T-helper 17 cell (primary cell): ENCODE results near the gene PLA2G2E. TPM values are rescaled to one million over a fixed set of nuclear protein-coding genes. Genes with fewer than 3 reads are reported as not detected.

Experiments
- ATAC-seq: fragments of 150-1000 bp; cut with Tn5 transposase; 2 replicates; pipeline ENCODE4 v1.10.0; 2021; ENCODE audit warnings: mild to moderate bottlenecking, moderate library complexity
- DNase-seq, 3 donors: peaks; one replicate each; pipeline versions ENCODE4 v3.0.0 to v3.0.0-alpha.2; 2020 to 2021
- H3K9me3 ChIP-seq: one replicate; pipeline ENCODE4 v1.7.0; 2013; ENCODE audit warnings: low read length, mild to moderate bottlenecking; ENCODE audit not compliant: control insufficient read depth, poor library complexity, severe bottlenecking
- H3K27ac Mint-ChIP-seq: one replicate; pipeline ENCODE4 v1.8.0; 2022; ENCODE audit warnings: mild to moderate bottlenecking, moderate library complexity, mixed read lengths
- H3K27me3 Mint-ChIP-seq: one replicate; pipeline ENCODE4 v1.8.0; 2022; ENCODE audit warnings: mixed read lengths
- H3K36me3 Mint-ChIP-seq: one replicate; pipeline ENCODE4 v1.8.0; 2022; ENCODE audit warnings: low read depth, mixed read lengths
- H3K4me1 Mint-ChIP-seq: one replicate; pipeline ENCODE4 v1.8.0; 2022; ENCODE audit warnings: mild to moderate bottlenecking, mixed read lengths
- H3K4me3 Mint-ChIP-seq: one replicate; pipeline ENCODE4 v1.8.0; 2022; ENCODE audit warnings: mild to moderate bottlenecking, moderate library complexity, mixed read lengths
- total RNA-seq, 4 donors: library from RNA in 2 of 4; stranded (reverse) in 2 of 4; gene quantifications; one replicate each; pipeline ENCODE4 v1.2.3 and lab custom pipeline; 2022 to 2026

Gene PLA2G2E
- total RNA-seq, 2 donors from 2014 or later, result not detected

DNA sequence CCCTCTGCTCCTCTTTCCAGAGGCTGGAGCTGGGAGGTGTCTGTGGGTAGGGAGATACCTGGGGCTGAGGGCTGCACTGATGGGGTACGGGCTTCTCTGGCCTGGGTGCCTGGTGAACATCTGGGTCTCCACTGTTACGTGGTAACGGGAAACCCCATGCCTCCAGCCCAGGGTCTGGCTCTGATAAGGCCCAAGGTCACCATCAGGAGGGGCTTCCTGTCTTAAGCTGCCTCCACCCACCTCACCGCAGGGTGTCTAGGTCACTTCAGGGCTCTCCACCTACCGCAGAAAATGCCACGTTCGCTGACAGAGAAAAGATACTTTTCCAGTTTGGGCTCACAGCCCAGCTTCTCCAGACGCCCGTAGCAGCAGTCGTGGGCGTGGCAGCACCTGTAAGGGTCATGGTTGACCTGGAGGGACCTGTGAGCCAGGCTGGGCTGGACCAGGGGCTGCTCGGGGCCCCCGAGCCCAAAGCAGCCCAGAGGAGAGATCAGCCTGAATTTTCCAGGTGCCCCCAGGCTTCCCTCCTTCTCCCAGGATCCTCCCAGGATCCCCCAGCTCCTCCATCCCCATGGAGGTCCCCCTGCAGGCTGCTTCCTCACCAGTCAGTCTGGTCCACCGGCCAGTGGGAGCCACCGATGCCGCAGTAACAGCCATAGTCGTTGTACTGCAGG, 1.3 kb downstream of the PLA2G2E start:
- H3K36me3 Mint-ChIP-seq, result peaks cover 2% of the 10 kb centered on the region
- DNase-seq (no peak), ATAC-seq (no peak)
- peaks cover 11% of the 10 kb centered on the region for H3K27me3 Mint-ChIP-seq
- H3K27ac Mint-ChIP-seq, result no peak overlapping the region
- H3K4me1 Mint-ChIP-seq, result peaks cover 2% of the 10 kb centered on the region
- H3K9me3 ChIP-seq, result no peaks in the 10 kb centered on the region
- H3K4me3 Mint-ChIP-seq, result no peak overlapping the region

DNA sequence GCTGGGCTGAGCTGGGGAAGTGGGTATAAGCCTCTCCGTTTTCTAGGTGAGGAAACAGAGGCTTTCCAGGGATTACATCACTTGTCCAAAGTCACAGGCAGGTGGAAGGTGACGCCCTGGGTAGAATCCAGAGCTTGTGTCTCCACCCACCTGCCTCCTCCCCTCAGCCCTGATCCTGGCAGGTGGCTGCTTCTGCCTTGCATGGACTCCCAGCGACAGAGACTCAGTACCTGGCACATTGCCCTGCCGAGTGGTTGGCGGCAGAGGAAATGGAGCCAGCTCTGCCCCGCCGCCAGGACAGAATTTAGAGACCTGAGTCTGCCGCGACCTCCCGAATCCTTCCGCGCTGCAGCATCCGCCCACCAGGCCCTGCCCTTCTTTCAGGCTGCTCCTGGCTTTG, 2.1 kb downstream of the PLA2G2E start:
- H3K36me3 Mint-ChIP-seq, result peaks cover 1% of the 10 kb centered on the region
- H3K27me3 Mint-ChIP-seq, result peaks cover 8% of the 10 kb centered on the region
- H3K4me1 Mint-ChIP-seq, result peaks cover 2% of the 10 kb centered on the region
- DNase-seq (no peak), ATAC-seq (no peak)
- no peak overlapping the region for H3K4me3 Mint-ChIP-seq
- no peak overlapping the region for H3K27ac Mint-ChIP-seq
- H3K9me3 ChIP-seq, result no peaks in the 10 kb centered on the region

DNA sequence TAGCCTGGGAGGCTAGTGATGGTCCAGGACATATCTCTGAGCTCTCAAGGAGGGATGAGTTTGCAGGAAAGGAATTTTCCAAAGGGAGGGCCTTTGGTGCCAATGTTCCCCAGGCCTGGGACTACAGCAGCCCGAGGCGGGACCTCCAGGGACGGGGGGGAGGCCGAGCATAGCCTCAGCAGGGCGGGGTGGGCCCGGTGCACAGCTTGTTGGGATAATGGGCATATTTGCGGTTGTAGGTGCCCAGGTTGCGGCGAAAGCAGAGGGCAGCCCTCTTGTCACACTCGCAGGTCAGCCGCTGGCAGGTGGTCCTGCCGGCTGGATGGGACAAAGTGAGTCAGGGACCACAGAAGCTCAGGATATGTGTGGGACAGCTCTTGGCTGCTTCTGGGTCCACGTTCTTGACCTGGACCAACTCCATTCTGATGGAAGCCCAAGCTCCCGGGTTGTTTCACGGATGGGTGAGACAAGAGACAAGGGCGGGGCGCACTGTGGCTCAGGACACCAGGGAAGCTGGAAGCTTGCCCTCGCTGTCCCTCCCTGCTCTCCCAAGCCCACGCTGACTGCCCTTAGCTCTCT, 3.2 kb downstream of the PLA2G2E start:
- DNase-seq, result no peak
- H3K27me3 Mint-ChIP-seq, result peaks cover 8% of the 10 kb centered on the region
- no peak for ATAC-seq
- H3K4me3 Mint-ChIP-seq, result no peak overlapping the region
- no peaks in the 10 kb centered on the region for H3K9me3 ChIP-seq
- peaks cover 2% of the 10 kb centered on the region for H3K4me1 Mint-ChIP-seq
- no peaks in the 10 kb centered on the region for H3K36me3 Mint-ChIP-seq
- no peak overlapping the region for H3K27ac Mint-ChIP-seq

DNA sequence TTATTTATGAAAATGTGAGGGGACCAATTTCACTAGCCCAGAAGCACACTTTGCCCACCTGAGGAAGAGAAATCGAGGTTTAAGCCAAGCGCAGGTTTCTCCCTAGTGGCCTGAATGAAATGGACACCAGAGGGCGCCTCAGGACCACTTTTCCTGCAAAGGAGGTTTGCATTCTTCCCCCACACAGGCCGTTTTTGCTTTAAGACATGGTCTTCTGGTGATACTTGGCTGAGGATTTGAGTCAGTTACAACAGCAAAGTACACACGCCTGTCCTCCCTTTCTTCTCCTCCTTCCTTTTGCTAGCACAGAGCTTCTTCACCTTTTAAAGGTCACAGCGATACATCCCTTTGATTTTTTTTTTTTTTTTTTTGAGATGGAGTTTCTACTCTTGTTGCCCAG, 5.4 kb downstream of the PLA2G2E start:
- ATAC-seq (peak; percentile 75), DNase-seq (peak; percentile 49 to 79 (median 51))
- H3K4me3 Mint-ChIP-seq, result no peak overlapping the region
- no peak overlapping the region for H3K27ac Mint-ChIP-seq
- H3K4me1 Mint-ChIP-seq, result peaks cover 2% of the 10 kb centered on the region
- H3K36me3 Mint-ChIP-seq, result peaks cover 2% of the 10 kb centered on the region
- H3K9me3 ChIP-seq, result no peaks in the 10 kb centered on the region
- H3K27me3 Mint-ChIP-seq, result peaks cover 7% of the 10 kb centered on the region

DNA sequence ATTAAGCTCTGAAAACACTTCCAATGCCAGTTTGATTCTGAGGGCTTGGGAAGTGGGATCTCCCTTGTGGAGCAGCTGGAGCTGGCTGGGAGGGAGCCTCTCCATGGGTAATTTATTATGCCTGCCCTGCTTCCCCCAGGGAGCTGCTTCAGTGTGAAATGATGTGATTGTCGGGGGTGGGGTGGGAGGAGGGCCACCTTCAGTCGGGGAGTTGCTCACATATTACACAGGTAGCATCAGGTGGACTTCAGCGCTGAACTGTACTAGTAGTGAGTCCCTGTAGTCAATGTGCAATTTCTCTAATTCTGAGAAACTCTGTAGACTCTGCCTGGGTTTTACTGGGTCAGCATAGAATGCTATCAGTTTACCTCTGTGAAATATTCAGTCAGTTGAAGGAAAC, 12.8 kb downstream of the PLA2G2E start:
- Mint-ChIP-seq H3K4me3 (no peak overlapping the region), H3K4me1 (no peaks in the 10 kb centered on the region), H3K27me3 (no peaks in the 10 kb centered on the region), H3K36me3 (peaks cover 10% of the 10 kb centered on the region), H3K27ac (no peak overlapping the region)
- ATAC-seq (no peak), DNase-seq (no peak)
- no peaks in the 10 kb centered on the region for H3K9me3 ChIP-seq

DNA sequence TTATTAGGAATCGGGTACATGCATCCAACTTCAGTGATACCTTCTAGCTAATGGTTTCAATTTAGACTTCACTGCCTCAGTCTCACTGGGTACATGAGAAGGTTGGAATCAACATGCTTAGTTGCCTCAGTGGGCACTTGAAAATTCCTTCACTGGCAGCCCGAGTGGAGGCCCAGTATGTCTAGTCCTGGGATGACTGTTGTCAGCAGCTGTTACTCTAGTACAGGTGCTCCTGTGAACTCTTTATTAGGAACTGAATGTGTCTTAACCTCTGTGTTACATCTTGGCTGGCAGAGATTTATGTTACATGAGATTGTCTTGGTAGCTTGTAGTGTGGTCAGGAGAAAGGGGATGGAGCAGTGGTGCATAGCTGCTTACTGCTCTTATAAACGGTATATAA, 13.4 kb downstream of the PLA2G2E start:
- H3K27me3 Mint-ChIP-seq, result no peaks in the 10 kb centered on the region
- no peak overlapping the region for H3K4me3 Mint-ChIP-seq
- peaks cover 12% of the 10 kb centered on the region for H3K36me3 Mint-ChIP-seq
- ATAC-seq (no peak), DNase-seq (no peak)
- H3K4me1 Mint-ChIP-seq, result no peaks in the 10 kb centered on the region
- no peak overlapping the region for H3K27ac Mint-ChIP-seq
- no peaks in the 10 kb centered on the region for H3K9me3 ChIP-seq

DNA sequence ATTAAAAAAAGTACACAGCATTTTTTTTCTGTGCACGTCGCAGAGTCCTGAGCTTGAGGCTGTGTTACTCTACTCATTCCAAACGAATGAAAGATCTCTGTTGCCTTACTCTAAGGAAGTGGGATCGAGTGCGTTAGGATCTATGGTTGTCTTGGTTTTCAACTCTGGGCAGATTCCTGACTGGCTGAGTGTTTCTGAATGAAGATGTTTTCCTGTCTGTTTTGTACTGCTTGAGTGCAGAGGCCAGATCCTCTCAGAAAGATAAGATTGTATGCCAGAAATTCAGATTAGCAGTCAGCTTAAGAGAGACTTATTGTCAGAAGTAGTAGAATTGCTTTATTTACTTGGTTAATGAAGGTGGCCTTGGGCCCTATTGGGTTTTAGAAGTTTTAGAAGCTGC, 14.0 kb downstream of the PLA2G2E start:
- H3K4me1 Mint-ChIP-seq, result no peaks in the 10 kb centered on the region
- no peak overlapping the region for H3K27ac Mint-ChIP-seq
- H3K27me3 Mint-ChIP-seq, result no peaks in the 10 kb centered on the region
- DNase-seq (no peak), ATAC-seq (no peak)
- no peak overlapping the region for H3K4me3 Mint-ChIP-seq
- H3K36me3 Mint-ChIP-seq, result peaks cover 12% of the 10 kb centered on the region
- no peaks in the 10 kb centered on the region for H3K9me3 ChIP-seq

DNA sequence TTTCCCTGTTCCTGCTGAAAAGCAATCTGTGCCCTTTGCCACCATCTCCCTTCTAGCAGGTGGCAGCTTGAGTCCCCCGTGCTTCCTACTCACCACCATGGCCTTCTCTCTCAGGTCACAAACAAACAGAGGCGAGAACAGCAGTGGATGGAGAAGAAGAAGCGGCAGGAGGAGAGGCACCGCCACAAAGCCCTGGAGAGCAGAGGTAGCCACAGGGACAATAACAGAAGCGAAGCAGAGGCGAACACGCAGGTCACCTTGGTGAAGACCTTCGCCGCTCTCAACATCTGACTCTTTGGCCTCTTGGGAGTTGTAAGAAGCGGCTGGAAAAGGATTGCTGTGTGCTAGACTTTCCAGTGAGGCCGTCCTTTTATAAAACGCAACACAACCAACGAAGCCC, 16.0 kb downstream of the PLA2G2E start:
- Mint-ChIP-seq H3K27me3 (no peaks in the 10 kb centered on the region), H3K36me3 (peaks cover 13% of the 10 kb centered on the region), H3K4me1 (no peaks in the 10 kb centered on the region), H3K27ac (no peak overlapping the region), H3K4me3 (no peak overlapping the region)
- H3K9me3 ChIP-seq, result no peaks in the 10 kb centered on the region
- DNase-seq (no peak), ATAC-seq (no peak)

DNA sequence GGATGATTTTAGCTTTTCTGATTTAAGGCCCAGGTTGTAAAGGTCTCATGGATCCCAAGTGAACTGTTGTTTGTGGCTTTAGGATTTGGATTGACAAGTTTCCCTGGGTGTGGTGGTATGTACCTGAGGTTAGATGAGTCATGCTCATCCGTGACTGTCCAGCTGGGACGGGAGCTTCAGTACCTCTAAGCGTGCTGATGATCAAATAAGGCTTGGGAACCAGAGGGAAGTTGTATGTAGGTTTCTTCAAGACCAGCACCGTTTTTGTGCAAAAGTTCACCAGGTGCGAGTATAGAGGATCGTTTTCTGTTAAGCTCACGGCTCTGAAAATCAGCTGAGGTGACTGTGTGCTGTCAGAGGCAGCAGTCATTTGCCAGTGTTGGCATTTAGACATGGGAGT, 19.8 kb downstream of the PLA2G2E start:
- ATAC-seq (no peak), DNase-seq (no peak)
- Mint-ChIP-seq H3K4me1 (peaks cover 2% of the 10 kb centered on the region), H3K36me3 (peaks cover 16% of the 10 kb centered on the region), H3K27ac (no peak overlapping the region), H3K27me3 (no peaks in the 10 kb centered on the region), H3K4me3 (no peak overlapping the region)
- no peaks in the 10 kb centered on the region for H3K9me3 ChIP-seq

DNA sequence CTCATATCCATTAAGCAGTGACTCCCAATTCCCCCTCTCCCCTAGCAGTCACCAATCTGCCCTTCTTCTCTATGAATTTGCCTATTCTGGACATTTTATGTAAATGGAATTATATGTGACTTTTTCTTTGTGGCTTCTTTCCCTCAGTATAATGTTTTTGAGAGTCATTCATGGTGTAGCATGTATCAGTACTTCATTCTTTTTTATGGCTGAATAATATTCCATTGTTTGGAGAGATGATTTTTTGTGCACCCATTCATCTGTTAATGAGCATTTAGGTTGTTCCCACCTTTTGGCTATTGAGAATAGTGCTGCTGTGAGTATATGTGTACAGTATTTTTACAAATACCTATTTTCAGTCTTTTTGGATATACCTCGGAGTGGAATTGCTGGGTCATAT, 21.8 kb downstream of the PLA2G2E start:
- DNase-seq (no peak), ATAC-seq (no peak)
- H3K27ac Mint-ChIP-seq, result no peak overlapping the region
- no peaks in the 10 kb centered on the region for H3K27me3 Mint-ChIP-seq
- peaks cover 13% of the 10 kb centered on the region for H3K36me3 Mint-ChIP-seq
- H3K4me1 Mint-ChIP-seq, result peaks cover 2% of the 10 kb centered on the region
- H3K9me3 ChIP-seq, result no peaks in the 10 kb centered on the region
- no peak overlapping the region for H3K4me3 Mint-ChIP-seq

DNA sequence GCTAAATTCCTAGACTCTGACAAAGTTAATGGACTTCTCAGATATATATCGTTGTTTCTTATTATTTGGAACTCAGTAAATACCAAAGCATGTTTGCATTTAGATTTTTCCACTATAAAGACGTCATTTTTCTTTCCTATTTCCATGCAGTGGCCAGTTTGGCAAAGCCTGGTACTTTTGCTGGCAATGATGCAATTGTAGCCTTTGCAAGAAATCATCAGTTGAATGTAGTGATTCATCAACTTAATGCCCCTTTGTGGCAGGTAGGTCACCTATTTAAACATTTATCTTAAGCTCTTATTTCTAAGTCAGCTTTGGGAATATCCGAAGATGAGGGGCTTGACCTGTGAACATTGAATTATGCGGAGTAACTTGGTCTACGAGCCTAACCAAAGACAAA, 29.2 kb downstream of the PLA2G2E start:
- H3K27ac Mint-ChIP-seq, result no peak overlapping the region
- ATAC-seq, result no peak
- peaks cover 16% of the 10 kb centered on the region for H3K36me3 Mint-ChIP-seq
- H3K9me3 ChIP-seq, result no peaks in the 10 kb centered on the region
- no peak for DNase-seq
- H3K4me1 Mint-ChIP-seq, result peaks cover 15% of the 10 kb centered on the region
- H3K27me3 Mint-ChIP-seq, result no peaks in the 10 kb centered on the region
- no peak overlapping the region for H3K4me3 Mint-ChIP-seq

DNA sequence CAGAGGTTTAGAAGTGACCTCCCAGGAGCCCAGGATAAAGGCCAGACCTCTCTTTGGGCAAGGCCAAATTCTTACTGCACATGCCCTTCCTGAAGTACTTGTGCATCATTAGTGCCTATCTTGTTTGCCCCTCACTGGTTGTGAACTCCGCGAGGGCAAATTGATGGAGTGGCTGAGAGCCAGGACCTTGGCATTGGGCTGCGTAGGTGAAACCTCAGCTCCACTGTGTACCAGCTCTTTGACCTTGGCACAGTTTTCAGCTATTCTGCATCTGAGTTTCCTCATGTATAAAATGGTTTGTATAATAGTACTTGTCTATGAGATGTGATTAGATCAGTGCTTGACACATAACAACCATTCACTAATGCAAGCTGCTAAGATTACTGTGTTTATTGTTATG, 29.7 kb downstream of the PLA2G2E start:
- Mint-ChIP-seq H3K4me1 (peaks cover 15% of the 10 kb centered on the region), H3K27me3 (no peaks in the 10 kb centered on the region), H3K36me3 (peaks cover 13% of the 10 kb centered on the region), H3K4me3 (no peak overlapping the region), H3K27ac (no peak overlapping the region)
- DNase-seq (no peak), ATAC-seq (no peak)
- H3K9me3 ChIP-seq, result no peaks in the 10 kb centered on the region

DNA sequence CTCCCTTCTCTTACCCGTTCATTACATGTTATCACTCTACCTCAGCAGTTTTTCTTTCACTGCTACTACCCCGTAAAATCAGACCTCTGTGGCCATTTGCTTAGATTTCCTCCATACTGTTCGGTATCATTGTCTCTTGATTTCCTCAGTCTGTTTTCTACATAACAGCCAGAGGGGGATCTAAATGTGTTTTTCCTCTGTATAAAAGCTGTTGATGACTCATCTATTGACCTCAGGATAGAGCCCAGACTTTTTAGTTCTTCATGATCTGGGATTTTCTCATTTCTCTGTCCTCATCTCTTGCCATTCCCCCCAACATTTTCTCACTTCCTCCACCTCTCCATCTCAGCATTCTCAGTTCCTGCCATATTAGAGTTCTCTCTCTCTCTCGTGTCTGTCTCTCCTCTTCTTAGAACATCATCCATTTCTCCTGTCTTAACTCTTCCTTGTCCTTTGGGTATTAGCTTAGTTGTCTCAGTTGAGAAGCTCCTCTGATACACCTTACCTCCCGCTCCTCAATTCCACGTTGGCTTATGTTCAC, 30.7 kb downstream of the PLA2G2E start:
- Mint-ChIP-seq H3K4me3 (no peak overlapping the region), H3K27me3 (no peaks in the 10 kb centered on the region), H3K4me1 (peaks cover 19% of the 10 kb centered on the region), H3K27ac (peak overlapping the region; percentile 10), H3K36me3 (peaks cover 13% of the 10 kb centered on the region)
- ATAC-seq (no peak), DNase-seq (no peak)
- no peaks in the 10 kb centered on the region for H3K9me3 ChIP-seq

DNA sequence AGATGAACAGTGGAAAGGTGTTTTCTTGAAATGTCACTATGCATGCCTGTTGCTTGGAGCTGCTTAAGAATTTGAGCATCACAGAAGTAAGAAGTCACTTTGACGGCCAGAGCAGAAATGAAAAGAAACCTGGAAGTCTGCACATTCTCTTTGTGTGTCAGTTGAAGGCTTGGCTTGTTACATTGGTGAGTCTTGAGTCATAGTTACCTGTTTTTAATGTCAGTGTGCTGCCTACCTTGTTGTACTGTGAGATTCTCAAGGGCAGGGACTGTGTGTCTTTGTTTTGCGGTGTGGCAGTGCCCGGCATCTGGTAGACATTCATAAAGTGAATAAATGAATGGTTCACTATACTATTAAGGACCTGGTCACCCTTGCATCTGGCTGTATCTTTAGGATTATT, 31.3 kb downstream of the PLA2G2E start:
- Mint-ChIP-seq H3K27ac (no peak overlapping the region), H3K4me1 (peaks cover 19% of the 10 kb centered on the region), H3K27me3 (no peaks in the 10 kb centered on the region), H3K36me3 (peaks cover 13% of the 10 kb centered on the region), H3K4me3 (no peak overlapping the region)
- no peaks in the 10 kb centered on the region for H3K9me3 ChIP-seq
- DNase-seq (no peak), ATAC-seq (no peak)
